Stimulated activated CD4-positive, alpha-beta T cell treated with anti-CD3 and anti-CD28 coated beads, TNF-alpha, amount 100 ng/mL, for 24 hours (primary cell): ENCODE data around the gene SSR2.
"Not testable (repeated sequence)": the region's sequence is repeated elsewhere in the genome, so short reads cannot be mapped to it uniquely, and the experiment has no call there.

ENCODE experiments used
- DNase-seq, 3 experiments: peaks; one replicate each; pipeline ENCODE4 v3.0.0-alpha.2; 2020; ENCODE audit warnings: low read depth in 3 of 3

SSR2 gene

GRCh38 chr1:156048663-156049258 is 28.0 kb upstream of the SSR2 start:
- DNase-seq = no peak

GRCh38 chr1:156045076-156045475 is 24.3 kb upstream of the SSR2 start:
- no peak for DNase-seq

GRCh38 chr1:156042828-156043227 is 22.1 kb upstream of the SSR2 start:
- no peak for DNase-seq

GRCh38 chr1:156034991-156035390 is 14.2 kb upstream of the SSR2 start:
- not testable (repeated sequence) for DNase-seq

- DNase-seq = no peak
Observed at GRCh38 chr1:156033011-156033410, 12.3 kb upstream of the SSR2 start.

GRCh38 chr1:156026588-156026987 is 5.8 kb upstream of the SSR2 start:
- no peak for DNase-seq

- DNase-seq = peak in 1 of 3 experiments; percentile 31
Observed at GRCh38 chr1:156025876-156026275, 5.1 kb upstream of the SSR2 start.

GRCh38 chr1:156024801-156025200 is 4.0 kb upstream of the SSR2 start:
- DNase-seq = no peak

GRCh38 chr1:156021954-156022353 is 1.2 kb upstream of the SSR2 start:
- DNase-seq = no peak

- no peak for DNase-seq
Observed at GRCh38 chr1:156021093-156021428, 310 bp upstream of the SSR2 start.

- no peak for DNase-seq
Observed at GRCh38 chr1:156019946-156020292, 832 bp downstream of the SSR2 start.

GRCh38 chr1:156014829-156015228 is 5.9 kb downstream of the SSR2 start:
- no peak for DNase-seq

GRCh38 chr1:156012051-156012817 is 8.5 kb downstream of the SSR2 start:
- DNase-seq = no peak

GRCh38 chr1:156009404-156009803 is 11.3 kb downstream of the SSR2 start:
- DNase-seq = no peak

- DNase-seq = no peak
Observed at GRCh38 chr1:156006666-156007376, 13.9 kb downstream of the SSR2 start.

- DNase-seq = no peak
Observed at GRCh38 chr1:156004843-156005584, 15.7 kb downstream of the SSR2 start.

GRCh38 chr1:156003923-156004188 is 16.9 kb downstream of the SSR2 start:
- no peak for DNase-seq

GRCh38 chr1:156002188-156002911 is 18.4 kb downstream of the SSR2 start:
- no peak for DNase-seq

- no peak for DNase-seq
Observed at GRCh38 chr1:156001662-156002171, 19.0 kb downstream of the SSR2 start.

GRCh38 chr1:156001021-156001661 is 19.6 kb downstream of the SSR2 start:
- no peak for DNase-seq

GRCh38 chr1:155999964-156000363 is 20.8 kb downstream of the SSR2 start:
- no peak for DNase-seq
